Sigmoid colon (tissue), 7 donors: ENCODE measurements around the gene MXD4. TPM values are rescaled to one million over a fixed set of nuclear protein-coding genes. Genes with fewer than 3 reads are reported as not detected.
"Not testable (repeated sequence)": the region's sequence is repeated elsewhere in the genome, so short reads cannot be mapped to it uniquely, and the experiment has no call there.

ENCODE experiments used
- DNase-seq: peaks from one replicate; pipeline ENCODE4 v3.0.0-alpha.2; 2019
- H3K27ac ChIP-seq, 4 donors: fragments of 200-600 bp; sonication (generic); one replicate each; pipeline ENCODE4 v1.5.1; 2016 to 2019; ENCODE audit warnings: mild to moderate bottlenecking in 1 of 4
- H3K27me3 ChIP-seq, 3 donors: fragments of 200-600 bp; sonication (generic); one replicate each; pipeline ENCODE4 v1.5.1; 2019; ENCODE audit warnings: mild to moderate bottlenecking in 1 of 3
- H3K36me3 ChIP-seq, 4 donors: fragments of 200-600 bp; sonication (generic); one replicate each; pipeline ENCODE4 v1.5.1; 2016 to 2019
- H3K4me1 ChIP-seq, 4 donors: fragments of 200-600 bp; sonication (generic); one replicate each; pipeline ENCODE4 v1.5.1; 2017 to 2019
- H3K4me3 ChIP-seq, 4 donors: fragments of 200-600 bp; sonication (generic); one replicate each; pipeline ENCODE4 v1.5.1; 2017 to 2019; ENCODE audit warnings: mild to moderate bottlenecking in 2 of 4, moderate library complexity in 1 of 4
- H3K9me3 ChIP-seq, 4 donors: fragments of 200-600 bp in 3 of 4; sonication (generic) in 3 of 4; one replicate each; pipeline versions ENCODE4 v1.5.1 to v1.6.1; 2013 to 2019
- CTCF ChIP-seq, 4 experiments: fragments of 450-650 bp in 3 of 4; fragments of 200-600 bp in 1 of 4; IDR thresholded peaks; one replicate each; pipeline ENCODE4 v1.5.1; 2016 to 2019; ENCODE audit warnings: antibody characterized with exemption in 4 of 4, mild to moderate bottlenecking in 3 of 4, moderate library complexity in 2 of 4
- EP300 ChIP-seq, 4 donors: sonication (generic); formaldehyde crosslinking; IDR thresholded peaks; one replicate each; pipeline ENCODE4 v1.6.1; 2017; ENCODE audit warnings: antibody characterized with exemption in 4 of 4
- POLR2A ChIP-seq, 2 donors: fragments of 450-650 bp; IDR thresholded peaks; one replicate each; pipeline ENCODE4 v1.6.1; 2016; ENCODE audit warnings: antibody characterized with exemption in 2 of 2, mild to moderate bottlenecking in 2 of 2, moderate library complexity in 2 of 2
- POLR2AphosphoS5 ChIP-seq, 4 donors: sonication (generic); formaldehyde crosslinking; IDR thresholded peaks; one replicate each; pipeline ENCODE4 v1.6.1; 2017; ENCODE audit warnings: antibody characterized with exemption in 4 of 4
- WGBS, 2 donors: extraction: QIAGEN DNeasy Blood & Tissue Kit; methylation state at CpG; one replicate each; pipeline ENCODE4 v1.1.7; 2013; 5-methylcytosine and 5-hydroxymethylcytosine counted together
- intact Hi-C: fragments of 100-400 bp; cut with DNase I; formaldehyde crosslinking; loops from one replicate; pipeline ENCODE4 v1.15.1; 2023
- polyA plus RNA-seq, 3 donors: library from polyadenylated mRNA; stranded (reverse); fragments of 200-250 nt; gene quantifications; one replicate each; pipeline ENCODE4 v1.2.3, GENCODE V29; 2013
- total RNA-seq, 4 donors: library from RNA; depleted of rRNA; stranded (reverse); fragments of >200 nt; gene quantifications; one replicate each; pipeline ENCODE4 v1.1.0, GENCODE V29; 2016
- donor health status: healthy with polysubstance abuse.
- donor health status: Bipolar disorder and iron deficiency.
- donor health status: healthy.

MXD4 gene
- total and polyA plus RNA-seq, 7 donors: 25.0 to 62.0 (median 36.4) TPM

GRCh38 chr4:2275546-2276251 lies 13.8 kb upstream of the MXD4 start:
- TF ChIP-seq POLR2A (IDR thresholded peaks at IDR 0.05) (no peak), CTCF (IDR thresholded peaks at IDR 0.05) (no peak), POLR2AphosphoS5 (IDR thresholded peaks at IDR 0.05) (no peak), EP300 (IDR thresholded peaks at IDR 0.05) (no peak)
- Histone ChIP-seq H3K9me3 (no peaks in the 10 kb centered on the region), H3K27me3 (no peaks in the 10 kb centered on the region), H3K36me3 (no peaks in the 10 kb centered on the region), H3K27ac (no peak overlapping the region), H3K4me1 (no peaks in the 10 kb centered on the region), H3K4me3 (no peak overlapping the region)
- intact Hi-C loops: no loop called here
- 95 to 96% methylated on average over 44 of the region's 44 CpGs for WGBS, 2 donors
- DNase-seq: peak; percentile 35

GRCh38 chr4:2275044-2275397 lies 13.1 kb upstream of the MXD4 start:
- intact Hi-C loops, H3K27ac ChIP-seq: not testable (repeated sequence)
- WGBS, 2 donors: 93% methylated on average over 10 of the region's 10 CpGs

GRCh38 chr4:2274320-2275043 lies 12.6 kb upstream of the MXD4 start:
- Histone ChIP-seq H3K27me3 (no peaks in the 10 kb centered on the region), H3K4me3 (no peak overlapping the region), H3K27ac (no peak overlapping the region), H3K4me1 (no peaks in the 10 kb centered on the region), H3K9me3 (no peaks in the 10 kb centered on the region), H3K36me3 (no peaks in the 10 kb centered on the region)
- 85 to 90% methylated on average over 21 of the region's 21 CpGs for WGBS, 2 donors
- DNase-seq: no peak
- intact Hi-C loops: no loop called here
- no peak for TF ChIP-seq EP300 (IDR thresholded peaks at IDR 0.05)
- TF ChIP-seq POLR2A (IDR thresholded peaks at IDR 0.05): no peak
- no peak for TF ChIP-seq CTCF (IDR thresholded peaks at IDR 0.05)
- no peak for TF ChIP-seq POLR2AphosphoS5 (IDR thresholded peaks at IDR 0.05)

More at GRCh38 chr4:2275044-2275397, 13.1 kb upstream of the MXD4 start:
- H3K4me1 ChIP-seq, H3K4me3 ChIP-seq, H3K27me3 ChIP-seq, H3K36me3 ChIP-seq, H3K9me3 ChIP-seq: not testable (repeated sequence)
- DNase-seq: peak; percentile 22

- 86% methylated on average over 24 of the region's 24 CpGs for WGBS, 2 donors
- intact Hi-C loops: no loop called here
- DNase-seq: no peak
- H3K27me3 ChIP-seq: no peaks in the 10 kb centered on the region
- no peaks in the 10 kb centered on the region for H3K4me1 ChIP-seq
- TF ChIP-seq EP300 (IDR thresholded peaks at IDR 0.05): no peak
- TF ChIP-seq CTCF (IDR thresholded peaks at IDR 0.05): no peak
- no peak for TF ChIP-seq POLR2AphosphoS5 (IDR thresholded peaks at IDR 0.05)
- TF ChIP-seq POLR2A (IDR thresholded peaks at IDR 0.05): no peak
- H3K36me3 ChIP-seq: no peaks in the 10 kb centered on the region
- no peak overlapping the region for H3K4me3 ChIP-seq
- H3K27ac ChIP-seq: no peak overlapping the region
- no peaks in the 10 kb centered on the region for H3K9me3 ChIP-seq
Observed at GRCh38 chr4:2273657-2274319, 11.9 kb upstream of the MXD4 start.

- no peak overlapping the region for H3K4me3 ChIP-seq
- no peaks in the 10 kb centered on the region for H3K36me3 ChIP-seq
- 83 to 89% methylated on average over 15 of the region's 15 CpGs for WGBS, 2 donors
- no peaks in the 10 kb centered on the region for H3K4me1 ChIP-seq
- intact Hi-C loops: no loop called here
- TF ChIP-seq POLR2A (IDR thresholded peaks at IDR 0.05) (no peak), CTCF (IDR thresholded peaks at IDR 0.05) (no peak), POLR2AphosphoS5 (IDR thresholded peaks at IDR 0.05) (no peak), EP300 (IDR thresholded peaks at IDR 0.05) (no peak)
- H3K9me3 ChIP-seq: no peaks in the 10 kb centered on the region
- no peak for DNase-seq
- no peaks in the 10 kb centered on the region for H3K27me3 ChIP-seq
- H3K27ac ChIP-seq: no peak overlapping the region
Observed at GRCh38 chr4:2273221-2273620, 11.3 kb upstream of the MXD4 start.
